Dedifferentiated amniotic fluid mesenchymal stem cell (primary cell): Measurements from ENCODE around the gene SLC9A8.

Experiments
- DNase-seq: peaks from one replicate; pipeline ENCODE4 v3.0.0-alpha.2; 2016; ENCODE audit errors: extremely low spot score

The SLC9A8 gene

DNA sequence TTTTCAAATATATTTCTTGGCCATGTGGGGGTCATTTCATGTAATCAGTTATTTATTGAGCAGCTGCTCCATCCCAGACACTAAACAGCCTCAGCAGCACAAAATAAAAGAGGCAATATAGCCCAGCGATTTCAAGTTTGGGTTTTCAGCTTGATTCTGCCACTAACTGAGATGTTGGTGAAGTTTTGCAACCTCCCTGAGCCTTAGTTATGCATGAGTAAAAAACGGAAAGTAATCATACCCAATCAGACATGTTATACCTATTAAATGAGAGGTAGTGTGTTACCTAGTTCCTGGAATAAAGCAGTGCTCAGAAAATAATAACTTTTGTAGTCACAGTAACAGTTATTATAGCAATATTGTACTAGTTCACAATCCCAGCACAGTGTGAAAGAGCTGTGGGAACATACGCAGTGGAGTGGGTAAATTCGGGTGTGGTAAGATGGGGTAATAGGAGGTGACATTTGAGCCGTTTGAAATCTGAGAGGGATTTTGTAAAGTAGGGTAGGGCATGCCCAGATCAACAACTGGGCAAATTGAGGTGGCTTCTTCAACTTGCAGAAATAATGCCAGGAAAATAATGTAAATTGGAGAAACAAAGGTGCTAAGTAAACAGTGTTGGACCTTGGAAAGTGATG, 1.5 kb downstream of the SLC9A8 start:
- no peak for DNase-seq

DNA sequence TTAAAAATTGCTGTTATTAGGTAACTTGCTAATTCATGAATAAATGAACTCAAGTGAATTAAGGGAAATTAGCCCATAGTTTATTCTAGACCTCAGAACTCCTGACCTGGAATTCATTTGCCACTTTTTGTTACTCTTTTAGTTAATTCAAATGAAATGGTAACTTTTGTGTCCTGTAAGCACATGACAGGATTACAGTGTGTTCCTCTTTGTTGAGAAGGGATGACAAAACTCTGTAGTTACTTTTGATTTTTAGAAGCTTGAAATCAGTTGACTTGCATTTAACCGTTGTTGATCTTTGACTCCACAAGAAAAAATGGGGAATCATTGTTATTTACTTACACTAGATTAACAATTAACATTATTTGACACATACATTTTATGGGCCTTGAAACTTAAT, 6.2 kb downstream of the SLC9A8 start:
- DNase-seq, result no peak

GRCh38 chr20:49819702-49820101, 7.1 kb downstream of the SLC9A8 start:
- no peak for DNase-seq

GRCh38 chr20:49821381-49821780, 8.8 kb downstream of the SLC9A8 start:
- DNase-seq, result no peak

- DNase-seq, result peak; percentile 55
Observed at GRCh38 chr20:49821870-49822331, 9.3 kb downstream of the SLC9A8 start.

GRCh38 chr20:49823152-49823847, 10.7 kb downstream of the SLC9A8 start:
- DNase-seq, result no peak

- peak; percentile 20 for DNase-seq
Observed at GRCh38 chr20:49824206-49824605, 11.6 kb downstream of the SLC9A8 start.

GRCh38 chr20:49825521-49826033, 12.9 kb downstream of the SLC9A8 start:
- DNase-seq, result no peak

DNA sequence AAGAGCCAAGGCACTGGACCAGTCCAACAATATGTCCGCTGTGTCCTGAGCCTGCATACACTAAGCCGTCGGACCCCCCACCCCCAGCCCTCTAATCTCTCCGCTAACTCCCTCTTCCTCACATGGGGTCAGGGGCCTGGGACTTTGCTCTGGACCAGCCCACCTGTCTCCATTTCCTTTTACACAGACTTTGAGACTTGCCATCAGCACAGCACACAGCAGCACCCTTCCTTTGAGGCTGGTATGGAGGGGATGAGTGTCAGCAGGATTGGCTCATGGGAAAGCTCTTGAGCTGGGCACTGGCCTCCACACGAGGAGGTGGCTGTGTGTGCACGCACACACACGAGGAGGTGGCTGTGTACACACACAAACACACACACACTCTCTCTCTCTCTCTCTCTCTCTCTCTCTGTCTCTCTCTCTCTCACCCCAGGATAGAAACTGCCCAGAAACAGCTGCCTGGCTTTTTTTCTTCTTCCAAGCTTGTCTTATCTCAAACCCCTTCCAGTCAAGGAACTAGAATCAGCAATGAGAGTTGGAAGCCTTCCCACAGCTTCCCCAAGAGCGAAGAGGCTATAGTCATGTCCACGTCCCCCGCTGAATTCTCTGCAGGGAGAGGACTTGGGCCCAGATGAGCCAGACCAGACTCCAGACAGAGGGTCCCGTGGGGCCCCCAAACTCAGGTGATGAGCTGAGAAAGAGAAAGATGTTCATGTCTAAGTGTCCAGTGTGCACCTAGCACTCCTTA, 18.6 kb downstream of the SLC9A8 start:
- DNase-seq, result no peak

DNA sequence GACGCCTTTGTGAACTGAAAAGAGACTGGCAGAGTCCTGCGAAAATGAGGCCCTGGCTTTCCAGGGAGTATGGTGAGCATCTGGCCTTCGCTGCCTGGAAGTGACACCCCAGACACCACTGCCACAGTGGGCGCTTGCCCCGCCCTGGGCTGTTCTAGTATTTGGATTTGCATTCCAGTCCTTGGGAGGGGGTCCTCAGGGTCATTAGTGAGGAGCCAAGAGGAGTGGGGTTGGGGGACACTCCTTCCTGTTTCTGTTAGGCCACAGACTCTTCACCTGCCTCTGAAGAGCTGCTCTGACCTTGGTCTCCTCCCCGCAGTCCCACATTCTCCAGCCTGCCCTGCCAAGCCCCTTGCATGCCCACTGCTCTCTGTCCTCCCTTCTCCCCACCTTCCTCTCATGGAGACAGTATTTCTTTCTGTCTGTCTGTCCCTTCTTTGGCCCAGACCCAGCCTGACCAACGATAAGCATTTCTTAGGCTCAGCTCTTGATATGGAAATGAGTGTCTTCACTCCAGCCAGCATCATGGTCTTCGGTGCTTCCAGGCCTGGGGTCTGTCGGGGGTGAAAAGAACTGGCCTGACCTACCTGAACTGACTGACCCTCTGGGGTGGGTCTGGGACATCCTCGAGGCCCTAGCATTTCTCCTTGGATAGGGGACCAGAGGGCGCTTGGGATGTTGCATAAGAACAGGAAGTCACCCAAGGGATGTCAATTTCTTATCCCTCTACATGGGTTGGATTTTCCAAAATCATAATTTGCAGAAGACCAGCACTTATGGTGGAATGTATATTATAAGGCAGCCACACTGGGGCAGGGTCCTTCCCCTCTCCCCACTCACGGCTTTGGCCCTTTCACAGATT, 19.4 kb downstream of the SLC9A8 start:
- no peak for DNase-seq

DNA sequence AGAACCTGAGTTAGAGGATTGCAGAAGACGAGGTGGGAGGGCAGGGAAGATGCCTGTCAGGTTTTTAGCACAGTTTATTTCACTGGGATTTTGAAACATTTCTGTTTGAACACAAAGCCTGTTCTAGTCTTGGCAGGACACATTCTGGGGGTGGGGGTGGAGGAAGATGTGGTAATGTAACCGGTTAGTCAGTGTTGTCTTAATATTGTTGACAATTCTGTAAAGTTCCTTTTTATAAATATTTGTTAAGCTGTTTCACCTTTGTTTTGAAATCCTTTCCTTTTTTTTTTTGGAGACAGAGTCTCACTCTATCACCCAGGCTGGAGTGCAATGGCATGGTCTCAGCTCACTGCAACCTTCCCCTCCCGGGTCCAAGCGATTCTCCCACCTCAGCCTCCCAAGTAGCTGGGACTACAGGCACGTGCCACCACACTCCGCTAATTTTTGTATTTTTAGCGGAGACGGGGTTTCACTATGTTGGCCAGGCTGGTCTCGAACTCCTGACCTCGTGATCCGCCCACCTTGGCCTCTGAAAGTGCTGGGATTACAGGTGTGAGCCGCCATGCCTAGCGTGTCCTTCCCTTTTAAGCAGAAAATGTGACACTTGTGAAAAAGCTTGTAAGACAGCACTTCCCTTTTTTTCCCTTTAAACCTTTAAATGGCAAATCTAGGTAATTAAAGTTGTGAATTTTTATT, 20.2 kb downstream of the SLC9A8 start:
- DNase-seq, result no peak

GRCh38 chr20:49833483-49833882, 20.9 kb downstream of the SLC9A8 start:
- DNase-seq, result no peak

DNA sequence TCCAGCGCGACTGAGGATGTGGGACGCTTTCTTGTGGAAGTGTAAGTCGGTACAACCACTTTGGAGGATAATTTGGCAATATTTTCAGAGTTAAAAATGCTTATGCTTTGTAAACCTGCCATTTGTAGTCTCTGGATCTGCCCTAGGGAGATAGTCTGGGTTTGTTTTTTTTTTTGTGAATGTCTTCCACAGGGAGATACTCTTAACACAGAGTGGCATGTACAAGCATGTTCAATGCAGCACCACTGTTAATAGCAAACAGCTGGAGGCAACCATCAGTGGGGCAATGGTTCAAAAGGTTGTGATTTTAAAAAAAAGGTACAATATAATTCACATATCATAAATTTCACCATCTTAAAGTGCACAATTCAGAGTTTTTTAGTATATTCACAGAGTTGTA, 22.4 kb downstream of the SLC9A8 start:
- no peak for DNase-seq

GRCh38 chr20:49838546-49838945, 25.9 kb downstream of the SLC9A8 start:
- no peak for DNase-seq

- no peak for DNase-seq
Observed at GRCh38 chr20:49843139-49843538, 30.5 kb downstream of the SLC9A8 start.

GRCh38 chr20:49843770-49844380, 31.2 kb downstream of the SLC9A8 start:
- DNase-seq, result no peak

DNA sequence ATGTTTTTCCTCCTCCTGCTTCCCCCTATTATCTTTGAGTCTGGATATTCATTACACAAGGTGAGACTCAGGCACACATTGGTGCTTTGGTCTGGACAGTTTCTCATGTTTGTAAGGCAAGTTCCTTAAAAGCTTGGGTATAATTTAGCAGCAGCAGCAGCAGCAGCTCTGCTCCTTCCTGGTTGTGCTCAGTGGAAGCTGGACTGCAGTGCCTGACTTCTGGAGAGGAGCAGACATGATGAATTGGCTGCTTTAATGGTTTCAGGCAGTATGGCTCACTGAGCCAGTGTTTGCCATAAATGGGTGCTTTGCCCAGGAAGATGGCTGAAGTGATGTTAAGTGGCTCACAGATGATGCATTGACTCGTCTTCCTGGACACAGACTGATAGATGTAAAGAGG, 32.4 kb downstream of the SLC9A8 start:
- no peak for DNase-seq

GRCh38 chr20:49846206-49846807, 33.7 kb downstream of the SLC9A8 start:
- DNase-seq, result peak; percentile 46

DNA sequence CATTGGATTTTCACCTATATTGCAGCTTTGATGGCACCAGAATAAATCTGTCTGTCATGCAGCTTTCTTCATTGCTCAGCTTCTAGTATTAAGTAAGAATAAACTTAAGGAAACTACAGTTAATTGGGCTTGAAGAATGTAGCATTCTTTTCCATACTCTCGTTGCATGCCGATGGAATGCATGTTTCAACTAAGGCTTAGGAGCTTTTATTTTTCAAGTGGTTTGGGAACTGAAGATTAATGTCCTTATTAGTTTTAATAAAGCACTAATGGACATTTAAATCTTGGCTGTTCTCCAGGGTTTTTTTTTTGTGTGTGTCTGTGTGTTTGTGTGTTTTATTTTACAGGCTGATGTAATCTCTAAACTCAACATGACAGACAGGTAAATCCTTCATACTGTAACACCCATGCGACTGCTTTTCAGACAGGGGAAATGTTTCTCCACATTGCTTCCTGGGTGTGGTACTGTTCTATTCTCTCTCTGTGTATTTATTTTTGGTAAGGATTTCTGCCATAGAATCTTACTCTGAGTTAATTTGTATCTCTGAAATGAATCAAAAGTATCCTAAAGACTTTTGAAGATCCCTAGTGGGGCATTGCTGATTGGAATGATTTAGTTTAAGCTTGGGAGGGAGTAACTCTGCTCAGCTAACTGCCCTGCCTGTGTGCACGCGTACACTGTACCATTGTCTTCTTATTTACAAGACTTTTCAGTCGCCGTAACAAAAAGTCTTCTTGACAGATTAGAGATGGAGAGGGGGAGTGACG, 38.0 kb downstream of the SLC9A8 start:
- DNase-seq, result peak; percentile 49
